Islet precursor cell (in vitro differentiated cells): Measurements from ENCODE around the gene HECTD4.
A peak's percentile ranks its signal among the peaks of the same experiment; 100 is the strongest.

Experiments
- DNase-seq: peaks from one replicate; pipeline ENCODE4 v3.0.0-alpha.2; 2018

HECTD4 gene

GRCh38 chr12:112149596-112149995, 232.6 kb downstream of the HECTD4 start:
- peak; percentile 98 for DNase-seq

- peak; percentile 72 for DNase-seq
These were observed 234.2 kb downstream of the HECTD4 start for GRCh38 chr12:112148031-112148513.

GRCh38 chr12:112146123-112146522, 236.1 kb downstream of the HECTD4 start:
- DNase-seq = no peak

DNA sequence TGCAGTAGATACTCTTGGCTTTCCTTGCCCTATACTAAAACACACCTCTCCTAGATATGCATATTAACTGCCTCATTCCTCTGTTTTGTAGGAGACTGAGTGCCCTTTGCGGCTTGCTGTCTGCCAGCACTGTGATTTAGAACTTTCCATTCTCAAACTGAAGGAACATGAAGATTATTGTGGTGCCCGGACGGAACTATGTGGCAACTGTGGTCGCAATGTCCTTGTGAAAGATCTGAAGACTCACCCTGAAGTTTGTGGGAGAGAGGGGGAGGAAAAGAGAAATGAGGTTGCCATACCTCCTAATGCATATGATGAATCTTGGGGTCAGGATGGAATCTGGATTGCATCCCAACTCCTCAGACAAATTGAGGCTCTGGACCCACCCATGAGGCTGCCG, 241.5 kb downstream of the HECTD4 start:
- no peak for DNase-seq

DNA sequence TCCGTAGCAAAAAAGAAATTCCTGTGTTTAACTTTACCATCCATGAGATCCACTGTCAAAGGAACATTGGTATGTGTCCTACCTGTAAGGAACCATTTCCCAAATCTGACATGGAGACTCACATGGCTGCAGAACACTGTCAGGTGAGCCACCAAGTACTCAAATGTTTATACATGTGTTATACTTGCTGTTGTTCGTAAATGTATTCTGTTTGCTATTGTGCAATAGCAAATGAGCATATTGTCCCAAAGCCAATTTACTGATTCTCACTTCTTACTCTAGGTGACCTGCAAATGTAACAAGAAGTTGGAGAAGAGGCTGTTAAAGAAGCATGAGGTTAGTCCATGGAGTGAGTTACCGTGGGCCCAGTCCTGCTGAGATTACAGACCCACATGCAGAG, 247.5 kb downstream of the HECTD4 start:
- DNase-seq = peak; percentile 39

GRCh38 chr12:112133418-112133817, 248.8 kb downstream of the HECTD4 start:
- no peak for DNase-seq

- DNase-seq = no peak
These were observed 250.5 kb downstream of the HECTD4 start for GRCh38 chr12:112131686-112132085.

DNA sequence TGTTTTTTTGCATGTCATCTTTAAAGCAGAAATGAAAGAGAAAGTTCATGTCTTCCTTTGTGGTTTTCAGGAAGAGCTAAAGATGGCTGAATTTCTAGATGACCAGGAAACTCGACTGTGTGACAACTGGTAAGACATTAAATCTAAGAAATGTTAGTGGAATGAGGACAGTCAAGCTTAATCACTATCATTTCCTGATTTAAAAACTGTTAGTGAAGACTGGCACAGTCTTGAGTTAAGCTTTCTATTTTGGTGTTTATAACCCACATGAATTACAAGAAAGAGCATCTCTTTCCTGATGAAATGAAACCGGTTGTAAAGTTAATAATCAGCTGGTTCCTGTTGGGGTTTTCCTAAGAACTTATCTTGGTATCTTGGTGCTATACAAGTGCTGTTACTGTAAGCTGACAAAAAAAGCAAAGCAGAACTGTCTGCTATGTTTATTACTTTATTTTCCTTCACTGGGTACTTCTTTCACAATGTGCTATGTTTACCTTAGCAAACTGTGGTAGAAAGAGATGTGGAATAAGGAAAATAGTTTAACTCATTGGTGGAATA, 251.7 kb downstream of the HECTD4 start:
- no peak for DNase-seq

- DNase-seq = no peak
These were observed 255.3 kb downstream of the HECTD4 start for GRCh38 chr12:112126911-112127310.

- no peak for DNase-seq
These were observed 256.2 kb downstream of the HECTD4 start for GRCh38 chr12:112126000-112126438.

DNA sequence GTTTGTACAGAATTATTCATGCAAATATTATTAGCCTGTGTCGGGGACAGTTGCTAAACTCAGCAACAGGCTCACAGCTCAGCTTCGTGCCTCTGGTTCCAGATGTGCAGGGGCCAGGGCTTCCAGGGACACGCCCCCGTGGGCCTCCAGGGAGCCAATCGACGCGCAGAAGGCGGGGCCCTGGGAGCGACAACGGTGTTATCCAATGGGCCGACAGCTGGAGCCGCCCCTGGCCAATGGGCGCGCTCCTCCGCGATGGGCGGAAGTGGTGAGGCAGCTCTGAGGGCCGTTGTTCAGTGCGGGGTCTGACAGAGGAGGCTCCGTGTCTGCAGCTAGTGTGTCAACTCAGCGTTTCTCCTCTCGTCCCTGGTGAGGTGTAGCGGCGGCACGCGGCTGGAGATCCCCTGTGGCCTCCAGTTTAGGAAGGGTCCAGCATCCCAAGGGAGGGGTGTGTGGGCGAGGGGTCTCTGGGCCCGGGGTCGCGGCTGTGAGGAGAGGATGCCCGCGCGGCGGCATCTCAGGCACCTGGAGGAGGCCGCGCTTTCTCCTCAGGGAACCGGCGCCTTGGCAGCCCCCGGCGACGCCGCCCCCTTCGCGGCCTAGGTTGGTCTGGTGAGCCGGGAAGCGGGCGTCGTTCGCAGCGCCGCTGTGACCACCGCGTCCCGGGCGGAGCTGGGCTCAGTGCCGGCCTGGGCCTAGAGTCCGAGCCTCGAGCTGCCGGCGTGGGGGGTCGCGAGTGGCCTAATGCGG, 256.8 kb downstream of the HECTD4 start, which contains the start of gene TRAFD1:
Gene TRAFD1, plus strand, starts transcription at position 311 of the 750 bp plus-strand sequence. CDS start 4,963 bp downstream, outside the sequence.
- DNase-seq = peak; percentile 100

- no peak for DNase-seq
These were observed 257.3 kb downstream of the HECTD4 start for GRCh38 chr12:112124918-112125249.

- no peak for DNase-seq
These were observed 259.2 kb downstream of the HECTD4 start for GRCh38 chr12:112122823-112123690.

- peak; percentile 66 for DNase-seq
These were observed 260.3 kb downstream of the HECTD4 start for GRCh38 chr12:112121780-112122565.

GRCh38 chr12:112117685-112118084, 264.5 kb downstream of the HECTD4 start:
- DNase-seq = peak; percentile 11

DNA sequence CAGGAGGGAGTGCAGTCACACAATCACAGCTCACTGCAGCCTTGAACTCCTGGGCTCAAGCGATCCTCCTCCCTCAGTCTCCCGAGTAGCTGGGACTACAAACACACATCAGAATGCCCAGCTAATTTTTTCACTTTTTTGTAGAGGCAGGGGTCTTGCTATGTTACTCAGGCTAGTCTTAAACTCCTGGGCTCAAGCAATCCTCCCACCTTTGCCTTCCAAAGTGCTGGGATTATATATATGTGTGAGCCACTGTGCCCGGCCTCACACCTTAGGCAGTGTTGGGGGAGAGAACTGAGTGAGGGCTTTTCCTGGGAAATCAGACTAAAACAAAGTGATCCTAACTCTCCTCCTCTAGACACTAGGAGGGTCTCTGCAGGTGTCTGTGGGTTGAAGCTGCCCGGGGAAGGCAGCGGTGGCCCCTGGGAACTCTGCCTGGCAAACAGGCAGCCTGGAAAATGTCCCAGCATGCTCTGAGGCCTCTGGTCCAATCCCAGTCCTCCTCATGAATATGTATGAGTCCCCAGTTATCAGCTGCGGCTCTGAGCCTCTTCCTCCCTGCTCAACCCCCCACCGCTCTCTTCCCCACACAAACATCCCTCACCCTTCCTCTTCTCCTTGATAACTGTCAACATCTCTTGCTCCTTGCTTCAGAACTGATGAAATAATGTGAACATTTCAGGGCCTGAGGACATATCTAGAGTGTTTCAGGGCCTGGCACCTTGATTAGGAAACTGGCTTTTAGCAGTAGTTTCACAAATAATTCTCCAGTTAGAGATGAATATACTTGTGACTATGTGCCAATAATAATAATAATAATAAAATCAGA, 265.8 kb downstream of the HECTD4 start:
- DNase-seq = peak; percentile 93

GRCh38 chr12:112115259-112116045, 266.8 kb downstream of the HECTD4 start:
- DNase-seq = no peak

- DNase-seq = peak; percentile 55
These were observed 269.7 kb downstream of the HECTD4 start for GRCh38 chr12:112112409-112113133.

- peak; percentile 32 for DNase-seq
These were observed 270.3 kb downstream of the HECTD4 start for GRCh38 chr12:112111931-112112330.
